ENCODE data around the gene ATP5F1D. TPM values are rescaled to one million over a fixed set of nuclear protein-coding genes. Genes with fewer than 3 reads are reported as not detected.

ATP5F1D gene
- total RNA-seq, 1 experiment from 2014 or later: 127 TPM

DNA sequence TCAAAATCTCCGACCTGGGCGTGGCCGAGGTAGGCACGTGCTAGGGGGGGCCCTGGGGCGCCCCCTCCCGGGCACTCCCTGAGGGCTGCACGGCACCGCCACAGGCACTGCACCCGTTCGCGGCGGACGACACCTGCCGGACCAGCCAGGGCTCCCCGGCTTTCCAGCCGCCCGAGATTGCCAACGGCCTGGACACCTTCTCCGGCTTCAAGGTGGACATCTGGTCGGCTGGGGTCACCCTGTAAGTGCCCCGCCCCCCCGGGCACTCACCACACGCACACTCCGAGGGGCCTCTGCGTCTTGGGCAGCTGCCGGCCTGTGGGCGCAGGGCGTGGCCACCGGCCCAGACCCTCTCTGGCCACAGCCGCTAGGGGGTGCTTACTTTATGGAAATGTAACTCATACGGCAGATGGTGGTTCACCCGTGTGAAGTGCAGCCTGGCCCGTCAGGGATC is 21.0 kb upstream of the ATP5F1D start:
- DNase-seq (ENCODE audit: low read depth): no peak

DNA sequence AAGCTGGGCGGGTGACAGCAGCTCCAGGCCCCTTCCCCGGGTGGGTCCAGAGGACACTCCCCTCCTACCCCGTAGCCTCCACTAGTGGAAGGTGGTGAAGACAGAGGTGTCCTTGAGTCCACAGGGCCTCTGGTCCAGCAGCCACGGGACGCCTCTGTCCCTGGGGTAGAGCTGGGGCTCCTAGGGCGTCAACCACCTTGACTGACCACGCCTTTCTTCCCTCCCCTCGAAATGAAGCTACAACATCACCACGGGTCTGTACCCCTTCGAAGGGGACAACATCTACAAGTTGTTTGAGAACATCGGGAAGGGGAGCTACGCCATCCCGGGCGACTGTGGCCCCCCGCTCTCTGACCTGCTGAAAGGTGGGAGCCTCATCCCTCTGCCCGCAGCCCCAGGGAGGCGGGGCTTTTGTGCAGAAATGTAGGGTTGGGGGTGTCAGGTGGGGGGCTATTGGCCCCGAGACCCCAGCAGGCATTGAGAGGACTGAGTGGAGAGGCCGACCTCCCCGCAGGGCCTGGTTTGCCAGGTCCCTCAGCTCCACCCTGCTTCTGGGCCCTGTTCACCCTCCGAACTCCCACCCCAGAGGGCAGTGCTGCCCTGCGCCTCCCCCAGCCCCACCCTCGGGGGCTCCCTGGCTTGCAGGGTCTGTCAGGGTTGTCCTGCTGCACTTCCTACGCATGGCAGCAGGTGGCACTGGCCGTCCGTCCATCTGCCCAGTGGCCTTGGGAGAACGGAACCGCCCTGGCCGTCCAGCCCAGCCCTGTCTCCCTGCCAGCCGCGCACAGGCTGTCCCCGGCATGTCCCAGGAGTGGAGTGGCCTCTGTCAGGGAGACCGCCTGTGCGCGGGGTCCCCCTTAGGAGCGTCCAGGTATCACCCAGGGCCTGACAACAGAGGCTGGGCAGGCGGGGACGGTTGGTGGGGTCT is 20.3 kb upstream of the ATP5F1D start:
- no peak for DNase-seq (ENCODE audit: low read depth)

DNA sequence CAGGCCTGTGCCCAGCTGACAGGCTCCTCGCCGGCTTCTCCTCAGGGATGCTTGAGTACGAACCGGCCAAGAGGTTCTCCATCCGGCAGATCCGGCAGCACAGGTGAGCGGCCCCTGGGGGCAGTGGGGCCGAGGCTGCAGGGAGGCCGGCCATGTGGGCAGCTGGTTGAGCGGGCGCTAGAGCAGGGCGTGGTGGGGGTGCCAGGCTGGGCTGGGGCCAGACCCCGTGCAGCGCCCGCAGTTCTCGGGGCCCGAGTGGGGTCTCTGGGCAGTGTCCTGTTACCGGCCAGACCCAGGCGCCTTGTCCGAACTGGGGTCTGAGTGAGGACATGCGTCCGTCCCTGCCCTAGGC is 19.7 kb upstream of the ATP5F1D start:
- DNase-seq (ENCODE audit: low read depth): no peak

DNA sequence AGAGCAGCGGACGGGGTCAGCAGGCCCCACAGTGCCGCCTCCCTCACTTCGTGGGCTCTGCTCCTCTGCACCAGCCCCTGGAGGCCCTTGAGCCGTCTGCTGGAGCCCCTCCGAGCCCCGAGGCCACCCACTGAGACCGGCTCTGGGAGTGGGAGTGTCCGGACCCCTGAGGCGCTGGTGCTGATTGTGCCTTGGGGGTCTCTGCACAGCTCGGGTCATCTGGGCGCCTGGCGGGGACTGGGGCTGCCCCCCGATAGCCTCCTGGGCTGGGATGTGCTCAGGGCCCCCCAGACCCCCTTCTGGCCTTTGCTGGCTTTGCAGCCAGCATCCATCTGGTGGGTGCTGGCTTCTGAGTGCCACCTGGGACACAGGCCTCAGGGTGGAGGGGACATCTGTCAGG is 19.2 kb upstream of the ATP5F1D start:
- DNase-seq (ENCODE audit: low read depth): no peak

DNA sequence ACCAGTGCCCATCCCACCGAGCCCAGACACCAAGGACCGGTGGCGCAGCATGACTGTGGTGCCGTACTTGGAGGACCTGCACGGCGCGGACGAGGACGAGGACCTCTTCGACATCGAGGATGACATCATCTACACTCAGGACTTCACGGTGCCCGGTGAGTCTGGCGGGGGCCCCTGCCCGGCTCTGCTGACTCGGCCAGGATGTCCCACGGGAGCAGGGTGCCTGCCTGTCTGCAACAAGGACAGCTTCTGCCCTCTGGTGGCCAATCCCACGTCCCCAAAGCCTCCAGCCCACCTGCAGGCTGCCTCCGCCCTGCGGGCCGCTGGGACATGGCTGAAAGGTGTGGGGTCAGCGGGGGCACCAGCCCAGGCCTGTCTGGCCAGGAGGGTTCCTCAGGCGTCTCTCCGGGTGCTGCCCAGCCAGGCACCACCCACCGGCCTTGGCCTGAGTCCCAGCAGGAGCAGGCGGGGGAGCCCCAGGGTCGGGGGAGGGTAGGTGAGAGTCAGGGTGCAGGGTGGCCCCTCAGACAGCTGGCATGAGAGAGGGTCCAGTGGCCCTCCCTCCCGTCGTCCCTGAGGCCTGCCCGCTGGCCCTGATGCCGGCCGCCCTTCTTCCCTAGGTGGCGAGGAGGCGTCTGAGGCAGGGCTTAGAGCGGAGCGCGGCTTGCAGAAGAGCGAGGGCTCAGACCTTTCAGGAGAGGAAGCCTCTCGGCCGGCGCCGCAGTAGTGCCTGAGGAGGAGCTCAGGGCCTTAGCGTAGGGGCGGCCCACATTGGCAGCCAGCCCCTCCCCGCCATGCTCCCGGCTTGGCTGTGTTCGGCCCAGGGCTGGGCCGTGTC is 18.3 kb upstream of the ATP5F1D start:
- peak; percentile 51 for DNase-seq (ENCODE audit: low read depth)

DNA sequence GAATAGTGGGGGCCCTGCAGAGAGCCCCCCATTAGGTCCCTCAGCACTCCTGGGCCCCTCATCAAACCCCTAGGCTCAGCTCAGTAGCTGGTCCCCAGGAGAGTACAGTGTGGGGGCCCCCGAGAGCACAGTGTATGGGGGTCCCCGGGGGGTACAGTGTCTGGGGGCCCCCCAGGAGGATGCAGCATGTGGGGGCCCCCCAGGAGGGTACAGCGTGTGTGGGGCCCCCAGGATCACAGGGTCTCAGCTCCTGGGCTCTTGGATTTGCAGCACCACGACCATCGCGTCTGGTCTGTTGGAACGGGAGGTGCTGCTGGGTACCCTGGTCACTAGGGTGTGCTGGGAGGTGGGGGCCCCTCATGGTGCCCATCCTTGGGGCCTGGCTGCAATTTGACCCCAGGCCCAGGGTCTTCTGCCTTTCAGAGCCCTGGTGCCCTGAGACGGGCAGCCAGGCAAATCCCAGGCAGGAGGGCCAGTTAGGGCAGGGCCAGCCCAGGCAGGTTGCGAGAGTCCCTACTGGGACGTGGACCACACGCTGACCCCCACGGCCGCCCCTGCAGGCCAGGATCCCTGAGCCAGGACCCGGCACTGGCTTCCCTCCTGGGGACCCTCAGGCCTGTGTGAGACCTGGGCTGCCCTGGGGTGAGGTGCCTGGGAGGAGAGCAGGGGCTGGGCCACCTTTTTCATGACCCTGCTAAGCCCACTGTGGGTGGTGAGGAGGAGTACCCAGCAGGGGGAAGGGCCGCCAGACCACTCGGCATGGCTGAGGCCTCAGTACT is 17.3 kb upstream of the ATP5F1D start:
- DNase-seq (ENCODE audit: low read depth): no peak

DNA sequence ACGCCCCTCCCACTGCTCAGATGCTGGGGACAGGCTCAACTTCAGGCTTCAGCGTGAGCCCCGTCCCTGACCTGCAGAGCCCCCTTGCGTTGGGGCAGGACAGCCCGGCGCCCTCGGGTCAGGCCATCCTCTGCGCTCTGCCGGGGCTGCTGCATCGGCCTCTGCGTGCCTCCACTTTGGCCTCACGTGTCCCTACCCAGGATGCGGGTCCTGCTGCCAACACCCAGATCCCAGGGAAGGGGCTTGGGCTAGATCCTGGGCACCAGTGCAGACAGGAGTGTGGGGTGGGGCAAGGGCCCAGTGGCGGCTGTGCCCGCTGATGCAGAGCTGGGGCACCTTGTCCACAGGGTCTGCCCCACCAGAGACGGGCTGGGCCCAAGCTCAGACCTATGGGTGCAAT is 16.7 kb upstream of the ATP5F1D start:
- DNase-seq (ENCODE audit: low read depth): no peak

DNA sequence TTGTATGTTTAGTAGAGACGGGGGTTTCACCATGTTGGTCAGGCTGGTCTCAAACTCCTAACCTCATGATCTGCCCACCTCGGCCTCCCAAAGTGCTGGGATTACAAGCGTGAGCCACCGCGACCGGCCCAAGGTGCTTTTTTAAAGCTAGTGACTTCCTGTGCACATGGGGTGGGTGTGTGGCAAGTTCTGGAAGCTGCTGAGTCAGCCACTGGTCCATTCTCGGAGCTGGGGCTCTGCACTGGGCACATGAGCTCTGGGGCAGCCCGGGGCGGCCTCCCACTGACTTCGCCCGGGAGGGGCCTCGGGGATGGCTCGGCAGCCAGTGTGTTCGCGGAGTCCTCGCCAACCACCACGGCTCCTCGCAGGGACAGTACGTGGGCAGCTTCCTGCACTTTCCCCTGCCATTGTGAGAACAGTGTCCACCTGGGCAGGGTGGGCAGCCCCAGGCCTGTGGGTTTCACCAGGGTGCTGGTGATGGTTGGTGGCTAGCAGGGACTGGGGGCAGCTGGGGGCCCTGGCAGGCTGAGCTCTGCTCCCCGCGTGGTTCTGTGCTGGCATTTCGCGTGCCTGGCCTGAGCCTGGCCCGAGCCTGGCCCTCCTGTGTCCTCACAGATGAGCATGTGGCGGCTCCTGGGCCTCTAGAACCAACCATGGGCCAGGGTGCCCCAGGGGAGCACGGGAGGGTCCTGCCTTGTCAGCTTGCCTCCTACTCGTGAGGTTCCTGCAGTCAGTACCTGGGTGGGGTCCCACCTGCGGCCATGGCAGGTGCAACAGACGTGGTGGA is 15.9 kb upstream of the ATP5F1D start:
- no peak for DNase-seq (ENCODE audit: low read depth)

DNA sequence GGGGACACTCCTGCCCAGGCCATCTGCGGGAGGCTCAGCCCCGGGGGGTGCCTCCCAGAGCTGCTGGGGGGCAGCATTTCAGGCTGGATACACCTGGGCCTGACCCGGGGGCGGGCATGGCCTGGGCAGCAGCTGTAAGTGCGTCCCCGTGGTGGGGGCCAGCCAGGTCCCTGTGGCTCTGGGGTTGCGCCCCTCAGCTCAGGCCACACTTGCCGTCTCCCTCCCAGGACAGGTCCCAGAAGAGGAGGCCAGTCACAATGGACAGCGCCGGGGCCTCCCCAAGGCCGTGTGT is 15.4 kb upstream of the ATP5F1D start:
- no peak for DNase-seq (ENCODE audit: low read depth)

DNA sequence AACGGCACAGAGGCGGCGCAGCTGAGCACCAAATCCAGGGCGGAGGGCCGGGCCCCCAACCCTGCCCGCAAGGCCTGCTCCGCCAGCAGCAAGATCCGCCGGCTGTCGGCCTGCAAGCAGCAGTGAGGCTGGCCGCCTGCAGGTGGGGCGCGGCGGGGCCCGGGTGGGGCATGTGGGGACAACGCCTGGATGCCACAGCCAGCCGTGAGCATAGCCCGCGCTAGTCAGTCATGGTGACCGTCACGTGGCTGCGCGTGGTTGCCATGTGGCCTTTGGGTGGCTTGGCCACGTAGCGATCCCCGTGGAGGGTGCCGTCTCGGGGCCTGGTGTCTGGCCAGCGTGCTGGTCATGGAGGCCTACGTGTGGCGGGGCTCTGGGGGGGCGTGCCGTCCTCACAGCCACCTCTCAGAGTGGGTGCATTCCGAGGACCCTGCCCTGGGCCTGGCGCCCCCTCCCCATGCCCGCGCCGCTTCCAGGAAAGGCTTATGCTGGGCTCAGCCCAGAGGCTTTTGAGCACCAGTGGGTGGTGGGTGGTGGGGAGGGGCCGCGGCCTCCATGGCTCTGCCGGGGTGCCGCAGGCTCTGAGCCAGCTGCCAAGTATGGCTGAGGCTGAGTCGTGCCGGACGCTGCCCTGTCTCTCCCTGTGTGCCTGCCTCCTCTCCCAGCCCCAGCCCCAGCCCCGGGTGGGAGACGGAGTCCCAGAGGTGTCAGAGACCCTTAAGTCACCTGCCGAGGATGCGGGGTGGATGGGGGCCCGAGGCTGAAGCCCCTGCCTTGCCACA is 14.8 kb upstream of the ATP5F1D start:
- no peak for DNase-seq (ENCODE audit: low read depth)

DNA sequence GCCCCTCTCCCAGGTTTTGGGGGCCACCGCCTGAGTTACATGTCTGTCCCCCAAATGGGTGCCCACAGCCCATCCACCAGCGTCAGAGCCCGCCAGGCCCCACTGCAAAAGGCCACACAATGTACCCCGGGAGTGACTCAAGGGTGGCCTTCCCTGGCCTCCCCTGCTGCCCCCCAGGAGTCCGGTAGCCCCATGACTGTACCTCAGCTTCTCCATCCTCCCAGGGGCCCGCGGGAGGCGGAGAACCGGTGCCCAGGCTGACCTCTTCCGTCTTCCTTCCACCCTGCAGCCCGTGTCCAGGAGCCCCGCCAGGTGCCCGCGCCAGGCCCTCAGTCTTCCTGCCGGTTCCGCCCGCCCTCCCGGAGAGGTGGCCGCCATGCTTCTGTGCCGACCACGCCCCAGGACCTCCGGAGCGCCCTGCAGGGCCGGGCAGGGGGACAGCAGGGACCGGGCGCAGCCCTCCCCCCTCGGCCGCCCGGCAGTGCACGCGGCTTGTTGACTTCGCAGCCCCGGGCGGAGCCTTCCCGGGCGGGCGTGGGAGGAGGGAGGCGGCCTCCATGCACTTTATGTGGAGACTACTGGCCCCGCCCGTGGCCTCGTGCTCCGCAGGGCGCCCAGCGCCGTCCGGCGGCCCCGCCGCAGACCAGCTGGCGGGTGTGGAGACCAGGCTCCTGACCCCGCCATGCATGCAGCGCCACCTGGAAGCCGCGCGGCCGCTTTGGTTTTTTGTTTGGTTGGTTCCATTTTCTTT is 14.1 kb upstream of the ATP5F1D start:
- no peak for DNase-seq (ENCODE audit: low read depth)

DNA sequence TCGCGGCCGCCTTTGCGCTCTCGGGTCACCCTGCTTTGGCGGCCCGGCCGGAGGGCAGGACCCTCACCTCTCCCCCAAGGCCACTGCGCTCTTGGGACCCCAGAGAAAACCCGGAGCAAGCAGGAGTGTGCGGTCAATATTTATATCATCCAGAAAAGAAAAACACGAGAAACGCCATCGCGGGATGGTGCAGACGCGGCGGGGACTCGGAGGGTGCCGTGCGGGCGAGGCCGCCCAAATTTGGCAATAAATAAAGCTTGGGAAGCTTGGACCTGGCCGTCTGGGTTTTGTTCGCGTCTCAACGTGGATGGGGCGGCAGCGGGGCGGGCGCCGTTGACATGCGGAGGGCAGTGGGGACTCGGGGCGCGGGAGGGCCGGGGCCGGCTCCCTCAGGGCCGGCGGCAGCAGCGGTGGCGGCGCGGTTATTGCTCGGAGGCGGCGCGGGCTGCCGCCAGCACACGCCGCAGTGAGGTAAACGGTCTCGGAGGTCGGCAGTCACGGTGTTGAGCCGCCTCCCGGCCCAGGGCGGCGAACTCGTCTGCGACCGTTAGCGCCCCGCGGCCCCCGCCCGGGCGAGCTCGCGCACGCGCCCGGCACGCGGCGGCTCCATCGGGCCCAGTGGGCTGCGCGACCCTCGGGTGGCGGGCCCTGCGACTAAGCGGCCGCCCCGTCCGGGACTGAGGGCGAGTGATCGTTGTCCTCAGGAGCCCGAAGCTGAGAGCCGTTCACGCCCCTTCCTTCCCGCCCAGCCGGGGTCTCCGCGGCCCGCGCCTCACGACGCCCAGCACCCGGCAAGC is 13.2 kb upstream of the ATP5F1D start:
- DNase-seq (ENCODE audit: low read depth): no peak

DNA sequence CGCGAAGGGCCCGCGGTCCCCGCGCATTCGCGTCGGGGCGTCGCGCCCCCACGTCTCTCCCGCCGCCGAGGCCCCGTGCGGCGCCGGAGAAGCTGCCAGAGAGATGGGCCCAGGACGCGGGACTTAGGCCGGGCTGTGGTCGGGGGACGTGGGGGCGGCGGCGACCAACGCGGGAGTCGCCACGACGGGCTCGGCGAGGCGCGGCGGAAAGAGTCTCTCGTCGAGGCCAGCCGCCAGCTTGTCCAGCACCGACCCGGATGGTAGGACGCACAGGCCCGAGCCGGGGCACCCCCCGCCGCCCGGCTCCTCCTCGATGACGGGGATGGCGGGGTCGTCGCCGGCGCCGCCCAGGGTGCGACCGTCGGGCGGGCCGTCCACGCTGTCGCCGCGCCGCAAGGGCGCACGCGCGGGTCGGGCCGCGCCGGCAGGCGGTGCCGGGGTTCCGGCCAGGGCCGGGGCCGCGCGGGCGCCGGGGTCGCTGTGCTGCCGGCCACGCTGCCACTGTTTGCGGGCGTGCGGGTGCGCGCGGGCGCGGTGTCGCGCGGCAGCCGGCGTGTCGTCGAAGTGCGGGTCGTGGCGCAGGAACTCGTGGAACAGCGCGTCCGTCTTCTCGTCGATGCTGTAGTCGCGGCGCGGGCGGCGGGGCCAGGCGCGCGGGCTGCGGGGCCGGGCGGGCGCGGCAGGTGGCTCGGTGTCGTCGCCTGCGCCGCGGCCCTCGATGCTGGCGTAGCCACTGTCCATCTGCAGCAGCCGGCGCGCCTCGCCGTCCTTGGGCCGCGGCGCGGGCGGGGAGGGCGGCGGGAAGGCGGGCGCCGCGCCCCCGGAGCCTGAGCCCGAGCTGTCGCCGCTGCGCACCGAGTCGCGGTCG is 12.3 kb upstream of the ATP5F1D start:
- DNase-seq (ENCODE audit: low read depth): no peak

DNA sequence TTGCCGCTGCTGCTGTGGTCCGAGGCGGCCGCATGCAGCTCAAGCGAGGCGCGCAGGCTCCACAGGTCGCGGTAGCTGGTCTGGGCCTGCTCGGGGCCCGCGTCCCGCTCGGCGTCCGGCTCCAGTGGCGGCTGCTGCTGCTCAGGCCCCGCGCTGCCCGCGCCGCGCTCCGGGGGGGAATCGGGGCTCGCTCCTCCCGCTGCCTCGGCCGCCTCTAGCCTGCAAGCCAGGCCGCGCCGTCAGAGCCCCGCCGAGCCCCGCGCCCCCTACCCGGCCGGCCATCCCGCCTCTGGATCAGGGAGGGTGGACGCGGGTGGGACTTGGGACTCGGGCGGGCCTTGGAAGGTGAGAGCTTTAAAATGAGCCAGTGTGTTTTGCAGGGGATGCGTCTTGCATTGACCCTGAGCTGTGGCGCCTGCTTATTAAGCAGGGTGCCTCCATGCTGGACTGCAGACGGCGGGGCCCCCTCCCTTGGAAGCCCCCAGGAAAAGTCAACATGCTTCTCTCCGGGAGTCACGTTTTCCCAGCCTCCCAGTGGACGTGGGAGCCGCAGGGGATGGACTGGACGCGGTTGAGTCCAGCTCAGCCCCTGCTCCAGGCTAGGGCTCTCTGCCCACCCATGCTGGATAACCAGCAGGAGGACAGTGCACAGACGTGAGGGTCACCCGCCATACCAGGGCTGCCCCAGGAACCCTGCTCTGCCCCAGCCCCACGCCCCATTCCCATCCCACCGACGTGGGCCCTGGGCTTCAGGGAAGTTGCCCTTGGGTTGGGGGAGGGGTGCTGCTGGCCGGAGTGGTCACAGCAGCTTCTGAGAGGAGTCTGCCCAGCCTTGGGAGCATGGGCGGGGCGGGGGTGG is 11.4 kb upstream of the ATP5F1D start:
- no peak for DNase-seq (ENCODE audit: low read depth)

DNA sequence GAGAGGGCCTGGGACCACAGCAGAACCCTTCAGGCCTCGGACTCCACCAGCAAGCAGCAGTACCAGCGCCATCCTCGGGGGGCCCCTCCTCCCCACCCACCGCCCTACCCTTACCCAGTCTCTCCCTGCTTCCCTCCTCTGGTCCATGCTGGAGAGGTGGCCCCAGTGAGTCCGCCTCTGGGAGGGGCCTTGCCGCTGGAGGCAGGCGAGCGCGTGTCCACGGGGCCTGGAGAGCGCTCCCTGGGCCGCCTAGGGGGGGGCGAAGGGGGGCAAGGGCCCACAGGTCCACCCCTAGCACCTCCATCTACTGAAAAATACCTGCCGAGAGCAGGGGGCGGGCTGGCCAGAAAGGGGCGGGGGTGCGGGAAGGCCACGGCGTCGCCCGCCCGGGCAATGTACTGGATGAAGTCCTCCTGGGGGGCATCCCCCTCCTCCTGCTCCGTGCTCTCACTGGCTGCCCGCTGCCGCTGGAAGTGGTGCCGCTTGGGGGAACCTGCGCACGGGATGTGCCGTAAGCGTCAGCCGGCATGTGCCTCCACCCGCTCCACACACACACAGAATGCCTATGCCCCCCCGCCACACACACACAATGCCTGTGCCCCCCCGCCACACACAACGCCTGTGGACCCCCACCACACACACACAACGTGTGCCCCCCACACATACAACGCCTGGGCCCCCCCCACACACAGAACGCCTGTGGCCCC is 10.6 kb upstream of the ATP5F1D start:
- DNase-seq (ENCODE audit: low read depth): no peak
